GM21526 (cell line): ENCODE data around the gene COBL.

Experiments
- ATAC-seq: cut with Tn5 transposase; IDR thresholded peaks from one replicate; pipeline ENCODE4 v1.9.1; 2021; ENCODE audit warnings: moderate library complexity; ENCODE audit not compliant: unreplicated experiment, low FRiP score

Gene COBL

DNA sequence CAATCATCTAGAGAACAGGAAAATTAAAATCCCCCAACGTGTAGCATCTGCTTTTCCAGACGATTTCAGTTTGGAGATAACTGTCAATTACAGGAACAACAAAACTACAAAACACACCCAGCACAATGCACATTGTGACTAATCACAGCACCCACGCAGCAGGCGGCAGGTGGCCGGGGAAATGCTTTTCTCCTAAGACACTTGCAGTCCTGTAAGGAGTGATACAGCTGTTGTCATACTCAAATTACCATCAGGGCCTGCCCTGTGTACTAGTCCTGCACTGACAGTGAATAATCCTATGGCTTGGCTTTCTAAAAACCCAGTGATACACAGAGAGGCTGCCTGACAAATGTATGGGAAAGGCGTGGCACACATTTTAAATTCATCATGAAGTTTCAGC, 37.8 kb downstream of the COBL start:
- no peak for ATAC-seq

DNA sequence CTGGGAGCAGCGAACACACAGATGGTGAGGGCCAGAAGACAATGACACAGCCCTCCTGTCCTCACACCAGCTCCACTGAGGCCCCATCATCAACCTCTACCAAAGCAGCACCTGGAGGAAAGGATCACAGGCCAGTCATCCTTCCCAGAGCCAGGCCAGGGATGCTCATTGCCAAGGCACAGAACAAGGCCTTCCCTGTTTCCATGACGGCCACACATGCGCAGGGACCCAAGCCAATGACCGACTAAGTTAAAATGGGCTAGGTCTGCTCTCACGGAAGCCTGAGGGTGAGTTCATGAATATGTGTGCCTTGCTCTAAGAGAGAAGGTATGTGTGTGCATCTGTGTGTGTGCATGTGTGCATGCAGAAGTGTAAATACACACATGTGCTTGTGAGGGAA, 39.6 kb downstream of the COBL start:
- no peak for ATAC-seq

DNA sequence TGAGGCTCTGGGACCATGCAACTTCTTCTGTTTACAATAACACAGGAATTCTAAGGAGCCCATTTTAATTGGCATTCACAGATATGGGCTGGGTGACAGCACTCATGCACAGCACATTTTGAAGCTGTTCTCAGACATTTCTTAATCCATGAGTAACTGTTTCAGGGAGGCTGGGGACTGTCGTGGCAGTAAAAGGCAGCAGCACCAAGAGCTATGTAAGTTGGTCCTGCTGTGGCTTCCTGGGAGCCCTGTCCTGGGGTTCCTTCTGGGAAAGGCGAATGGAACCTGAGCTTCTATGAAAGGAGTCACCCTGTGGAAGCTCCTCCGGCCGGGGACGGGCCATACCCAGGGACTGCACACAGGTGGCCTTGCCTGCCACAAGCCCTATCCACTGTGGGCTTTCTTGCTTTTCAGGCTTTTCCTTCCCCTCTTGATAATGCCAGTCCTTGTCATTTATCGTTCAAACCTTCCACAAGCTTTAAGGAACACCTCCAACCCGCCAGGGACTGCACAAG, 40.5 kb downstream of the COBL start:
- ATAC-seq: no peak

DNA sequence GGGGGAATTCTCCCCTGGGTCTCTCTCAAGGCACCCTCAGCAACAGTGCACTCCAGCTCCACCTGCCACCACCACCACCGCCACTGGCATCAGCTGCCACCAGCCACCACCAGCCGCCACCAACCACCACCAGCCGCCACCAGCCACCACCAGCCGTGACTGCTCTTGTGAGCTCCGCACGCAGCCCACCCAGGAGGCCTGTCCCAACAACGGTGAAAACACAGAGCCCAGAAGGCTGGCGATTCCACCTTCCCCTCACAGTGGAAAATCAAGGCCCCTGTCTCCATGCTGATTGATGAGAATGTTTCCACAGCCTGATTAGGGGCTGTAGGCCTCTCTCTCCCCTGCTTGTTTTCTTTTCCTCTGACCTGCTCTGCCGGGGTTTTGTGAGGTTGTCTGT, 41.1 kb downstream of the COBL start:
- ATAC-seq: no peak

DNA sequence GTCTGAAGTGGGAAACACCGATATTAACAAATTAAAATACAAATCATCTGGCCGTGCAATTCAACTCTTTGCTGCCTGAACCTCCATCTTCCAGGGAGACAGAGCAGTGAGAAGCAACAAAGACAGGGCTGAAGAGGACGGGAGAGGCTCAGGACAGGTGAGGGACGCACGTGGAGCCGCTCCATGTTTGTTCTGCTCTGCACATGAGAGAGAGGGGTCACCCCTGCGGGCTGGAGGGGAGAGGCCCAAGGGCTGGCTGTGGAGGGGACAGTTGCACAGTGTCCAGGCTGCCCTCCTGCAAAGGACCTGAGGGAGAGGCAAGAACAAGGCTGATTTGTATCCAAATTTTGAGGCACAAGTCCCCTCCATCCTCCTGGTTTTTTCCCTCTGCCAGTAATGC, 41.7 kb downstream of the COBL start:
- no peak for ATAC-seq

DNA sequence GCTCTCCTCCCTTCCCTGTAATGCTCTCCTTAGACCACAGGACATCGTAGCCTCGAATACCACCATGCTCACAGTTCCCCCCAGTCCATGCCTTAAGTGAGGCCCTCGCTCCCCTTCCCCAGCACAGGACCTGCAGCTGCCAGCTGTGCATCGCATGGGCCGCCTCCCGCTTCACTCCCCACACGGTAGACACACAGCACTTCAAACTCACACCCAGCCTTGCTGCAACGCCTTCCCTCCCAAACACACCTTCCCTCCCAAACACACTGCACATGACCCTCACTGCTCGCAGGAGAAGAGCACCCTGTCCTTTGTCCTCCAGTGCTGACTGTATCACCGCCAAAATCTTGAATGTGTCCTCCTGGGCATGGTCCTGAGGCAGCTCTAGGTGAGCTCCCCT, 42.6 kb downstream of the COBL start:
- no peak for ATAC-seq

DNA sequence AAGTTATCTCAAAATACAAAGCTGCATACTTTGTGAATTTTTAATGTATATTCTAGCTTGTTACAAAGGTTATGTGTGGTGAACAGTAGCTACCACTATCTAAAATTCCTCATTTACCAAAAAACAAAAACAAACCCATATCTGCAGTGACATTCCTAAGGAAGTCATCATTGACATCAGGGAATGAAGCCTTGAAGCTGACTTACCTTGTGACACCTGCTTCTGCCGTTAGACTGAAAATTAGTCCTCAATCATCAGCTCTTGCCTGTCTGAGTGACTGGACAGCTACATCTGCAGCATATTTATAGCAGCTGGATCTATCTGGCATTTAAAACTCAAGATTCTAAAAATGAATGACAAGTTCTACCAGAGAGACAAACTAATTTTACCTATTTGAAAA, 43.2 kb downstream of the COBL start:
- no peak for ATAC-seq

DNA sequence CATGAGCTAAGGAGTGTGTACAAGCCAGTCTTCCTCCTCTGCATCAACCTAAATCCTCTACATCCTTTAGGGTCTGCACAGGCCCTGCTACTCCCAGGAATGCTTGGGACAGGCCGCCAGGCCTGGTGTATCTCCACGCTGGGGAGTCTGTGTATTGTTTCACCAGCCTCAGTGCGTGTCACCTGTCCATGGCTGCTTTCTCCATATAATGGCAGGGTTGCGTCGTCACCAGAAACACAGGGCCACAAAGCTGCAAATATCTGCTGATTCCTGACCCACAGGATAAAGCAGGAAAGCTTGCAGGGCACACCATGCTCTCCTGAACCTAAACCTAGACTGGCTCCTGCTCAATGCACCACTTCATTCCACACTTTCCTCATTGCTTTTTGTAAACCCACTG, 45.6 kb downstream of the COBL start:
- ATAC-seq: no peak

DNA sequence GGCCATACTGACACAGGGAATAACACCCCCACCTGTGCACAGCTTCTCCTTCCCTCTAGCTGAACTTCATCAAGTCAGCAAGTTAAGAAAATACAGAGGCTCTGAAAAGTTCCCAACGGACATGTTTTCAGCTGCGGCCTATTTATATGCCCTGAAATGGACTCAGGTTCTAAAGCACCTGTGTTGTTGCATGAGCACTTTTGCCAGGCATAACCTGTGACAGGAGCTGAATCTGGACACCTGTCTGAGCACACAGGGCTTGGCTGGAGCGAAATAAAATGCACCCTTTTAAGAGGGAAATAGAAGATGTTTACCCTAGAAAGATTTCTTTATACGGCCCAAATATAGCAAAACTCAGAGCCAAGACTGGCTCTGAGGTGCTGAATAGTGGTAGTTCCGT, 46.7 kb downstream of the COBL start:
- no peak for ATAC-seq

DNA sequence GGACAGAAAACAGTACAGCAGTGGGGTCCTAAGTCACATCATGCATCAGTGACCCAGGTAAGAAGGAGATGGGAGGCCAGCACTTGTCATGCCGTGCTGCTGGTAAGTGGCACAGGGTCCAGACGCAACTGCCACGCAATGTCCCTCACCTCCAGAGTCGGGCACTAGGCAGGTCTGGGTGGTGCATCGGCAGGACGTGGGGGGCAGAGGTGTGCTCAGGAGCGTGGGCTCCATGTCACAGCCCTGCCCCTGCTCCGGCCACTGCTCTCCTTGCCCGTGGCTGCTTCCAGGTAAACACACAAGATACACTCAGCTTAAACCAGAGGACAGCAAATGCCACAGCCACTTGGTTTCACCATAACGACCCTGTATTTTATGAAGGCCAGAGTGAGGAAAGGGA, 47.3 kb downstream of the COBL start:
- ATAC-seq: no peak

DNA sequence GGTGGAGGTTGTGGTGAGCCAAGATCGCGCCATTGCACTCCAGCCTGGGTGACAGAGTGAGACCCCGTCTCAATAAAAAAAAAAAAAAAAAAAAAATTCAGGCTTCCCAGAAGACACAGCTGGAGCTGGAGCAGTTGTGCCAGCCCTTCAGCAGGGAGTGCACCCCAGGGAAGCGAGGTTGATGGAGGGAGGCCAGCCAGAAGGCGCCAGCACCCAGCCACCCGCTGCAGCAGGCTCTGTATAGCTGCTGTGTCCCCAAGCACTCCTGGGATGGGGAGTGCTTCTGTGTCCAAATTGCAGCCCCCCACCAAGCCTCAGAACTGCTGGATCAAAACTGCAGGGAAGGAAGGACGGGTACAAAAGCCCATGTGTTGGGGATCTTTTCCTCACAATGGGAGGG, 47.8 kb downstream of the COBL start:
- ATAC-seq: no peak

DNA sequence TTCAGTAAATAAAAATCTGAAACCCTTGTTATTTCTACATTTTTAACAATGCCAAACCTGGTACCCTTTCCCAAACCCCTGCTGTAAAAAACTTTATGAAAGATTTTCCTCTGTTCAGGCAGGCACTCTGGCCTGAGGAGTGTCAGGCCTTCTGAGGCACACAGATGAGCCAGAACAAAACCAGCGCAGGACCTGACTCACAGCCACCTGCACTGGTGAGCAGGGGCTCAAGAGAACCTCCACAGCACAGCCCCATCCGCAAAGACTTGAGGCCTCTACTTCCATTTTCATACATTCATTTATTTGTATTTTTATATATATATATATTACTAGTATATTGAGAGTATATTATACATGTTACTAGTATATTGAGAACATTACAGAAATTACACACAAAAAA, 49.4 kb downstream of the COBL start:
- ATAC-seq: no peak

DNA sequence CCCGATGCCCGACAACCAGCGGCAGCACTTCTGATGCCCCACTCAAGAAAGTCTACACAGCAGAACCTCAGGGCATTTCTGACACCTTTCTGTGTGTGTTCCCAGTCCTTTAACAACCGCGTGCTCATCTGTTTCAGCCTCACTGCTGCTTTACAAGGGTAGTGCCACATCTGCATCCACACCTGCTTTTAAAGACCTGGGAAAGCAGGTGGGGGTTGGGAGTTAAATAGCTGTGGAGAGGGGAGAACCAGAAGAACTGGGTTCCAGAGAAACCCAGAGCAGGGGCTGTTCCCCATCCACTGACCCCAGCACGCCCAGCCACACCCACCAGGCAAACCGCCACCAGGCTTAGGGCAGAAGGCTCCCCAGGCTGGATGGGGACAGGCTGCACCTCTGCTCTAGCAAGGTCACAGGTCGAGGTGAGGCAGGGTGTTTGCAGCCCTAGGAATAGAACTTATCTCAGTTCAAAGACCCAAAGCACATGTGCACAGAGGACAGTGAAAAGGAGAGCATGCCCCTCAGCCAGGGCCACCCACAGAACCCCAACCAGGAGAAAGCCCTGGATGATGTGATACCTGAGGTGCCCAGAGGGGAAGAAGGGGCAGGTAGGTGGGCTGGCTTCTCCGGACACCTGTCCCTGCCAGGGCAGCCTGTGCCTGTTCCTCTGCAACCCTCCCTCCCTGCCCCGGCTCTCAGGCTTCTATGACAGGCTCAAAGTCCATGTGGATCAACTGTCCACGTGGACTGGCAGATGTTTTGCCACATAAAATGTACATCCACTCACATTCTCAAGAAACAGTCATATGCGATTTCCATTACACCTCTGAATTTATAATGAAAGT, 51.3 kb downstream of the COBL start:
- no peak for ATAC-seq

DNA sequence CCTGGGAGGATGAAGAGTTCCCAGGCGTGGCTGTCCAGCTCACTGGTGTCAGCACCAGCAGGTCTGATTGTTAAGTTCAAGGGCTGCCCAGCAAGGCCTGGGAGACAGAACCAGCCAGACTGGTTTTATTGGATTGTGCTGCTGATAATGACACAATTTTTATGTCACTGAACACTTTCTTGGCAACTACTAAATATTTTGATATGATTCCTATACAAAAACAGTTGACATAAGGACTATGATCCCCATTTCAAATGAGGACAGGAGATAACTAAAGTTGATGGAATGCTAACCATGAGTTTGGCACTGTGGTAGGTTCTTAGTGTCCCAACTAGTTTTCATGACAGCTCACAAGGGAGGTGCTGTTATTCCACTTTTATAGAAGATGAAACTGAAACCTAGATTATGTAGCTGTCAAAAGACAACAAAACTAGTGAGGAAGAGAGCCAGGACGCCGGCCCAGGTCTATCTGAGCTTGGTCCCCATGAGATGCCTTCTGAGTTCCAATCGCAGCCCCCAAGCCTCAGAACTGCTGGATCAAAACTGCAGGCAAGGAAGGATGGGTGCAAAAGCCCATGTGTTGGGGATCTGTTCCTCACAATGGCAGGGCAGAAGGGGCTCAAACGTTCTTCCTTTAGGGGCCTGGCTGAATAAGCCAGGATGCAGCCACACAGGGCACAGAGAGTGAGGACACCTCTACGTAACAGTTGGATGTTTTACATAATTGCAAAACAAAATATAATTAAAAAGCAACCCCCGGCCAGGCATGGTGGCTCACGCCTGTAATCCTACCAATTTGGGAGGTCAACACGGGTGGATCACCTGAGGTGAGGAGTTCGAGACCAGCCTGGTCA, 52.8 kb downstream of the COBL start:
- ATAC-seq: no peak

DNA sequence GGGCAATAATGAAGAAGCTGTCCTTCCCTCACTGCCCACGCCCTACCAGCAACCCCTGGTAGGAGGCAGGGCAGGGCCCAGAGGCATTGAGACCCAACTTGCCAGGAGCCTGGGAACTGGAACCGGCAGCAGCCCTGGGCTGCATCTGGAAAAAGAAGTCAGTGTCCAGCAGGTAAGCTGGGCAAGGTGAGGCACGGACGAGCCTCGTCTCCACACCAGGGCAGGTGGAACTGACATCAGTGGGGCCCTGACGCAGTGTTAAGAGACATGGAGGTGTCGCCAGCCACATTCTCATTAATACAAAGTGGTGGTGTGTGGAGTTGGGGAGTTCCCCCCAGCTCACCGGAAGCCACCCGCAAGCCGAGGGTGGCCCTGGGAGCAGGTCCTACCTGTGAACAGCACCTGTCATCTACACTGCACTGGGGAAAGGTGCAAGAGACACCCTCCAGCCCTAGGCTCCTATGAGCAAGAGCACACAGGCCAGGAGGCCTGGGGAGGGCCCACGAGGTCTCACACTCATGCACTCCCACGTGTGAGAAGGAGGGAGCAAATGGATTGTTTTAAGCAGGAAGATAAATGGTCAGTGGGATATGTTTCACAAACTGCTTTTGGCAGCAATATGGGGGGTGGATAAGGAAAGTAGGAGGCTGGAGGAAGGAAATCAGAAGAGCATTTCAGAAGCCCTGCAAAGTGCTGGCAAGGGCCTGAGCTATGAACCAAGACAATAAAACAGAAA, 53.6 kb downstream of the COBL start:
- no peak for ATAC-seq

DNA sequence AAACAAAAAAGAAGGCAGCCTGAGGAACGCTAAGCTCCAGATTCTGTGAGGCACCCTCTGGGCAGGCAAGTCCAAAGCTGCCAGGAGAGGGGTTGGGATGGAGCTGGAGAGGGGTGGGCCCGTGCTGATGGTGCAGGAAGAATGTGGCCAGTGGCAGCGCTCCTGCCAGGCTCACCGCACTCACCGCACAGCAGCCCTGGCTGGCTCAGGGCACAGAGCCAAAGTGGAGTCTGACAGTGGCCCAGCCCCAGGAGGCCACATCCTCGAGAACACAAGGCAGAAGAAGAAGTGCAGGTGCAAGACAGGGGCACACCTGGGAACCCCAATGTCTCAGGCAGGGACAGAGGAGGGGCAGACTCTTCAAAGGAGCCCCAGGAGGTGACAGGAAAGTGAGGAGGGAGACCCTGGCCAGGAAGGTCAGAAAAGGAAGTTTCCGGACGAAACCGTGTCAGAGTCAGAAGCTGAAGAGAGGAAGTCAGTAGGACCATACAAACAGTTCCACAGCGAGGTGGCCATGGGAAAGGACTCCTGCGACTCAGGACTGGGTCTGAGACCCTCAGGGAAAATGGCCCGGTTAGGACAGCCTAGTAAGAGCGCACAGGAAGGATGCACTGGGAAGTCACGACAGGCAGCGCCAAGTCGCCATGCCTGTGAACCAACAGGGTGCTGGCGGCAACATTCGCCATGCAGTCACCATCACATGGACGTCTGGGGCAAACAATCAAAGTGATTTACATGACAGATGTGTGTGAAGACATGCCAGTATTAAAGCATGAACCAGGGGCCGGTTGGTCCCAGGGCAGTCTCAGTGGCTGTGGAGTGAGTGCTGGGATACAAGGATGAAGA, 54.4 kb downstream of the COBL start:
- no peak for ATAC-seq

DNA sequence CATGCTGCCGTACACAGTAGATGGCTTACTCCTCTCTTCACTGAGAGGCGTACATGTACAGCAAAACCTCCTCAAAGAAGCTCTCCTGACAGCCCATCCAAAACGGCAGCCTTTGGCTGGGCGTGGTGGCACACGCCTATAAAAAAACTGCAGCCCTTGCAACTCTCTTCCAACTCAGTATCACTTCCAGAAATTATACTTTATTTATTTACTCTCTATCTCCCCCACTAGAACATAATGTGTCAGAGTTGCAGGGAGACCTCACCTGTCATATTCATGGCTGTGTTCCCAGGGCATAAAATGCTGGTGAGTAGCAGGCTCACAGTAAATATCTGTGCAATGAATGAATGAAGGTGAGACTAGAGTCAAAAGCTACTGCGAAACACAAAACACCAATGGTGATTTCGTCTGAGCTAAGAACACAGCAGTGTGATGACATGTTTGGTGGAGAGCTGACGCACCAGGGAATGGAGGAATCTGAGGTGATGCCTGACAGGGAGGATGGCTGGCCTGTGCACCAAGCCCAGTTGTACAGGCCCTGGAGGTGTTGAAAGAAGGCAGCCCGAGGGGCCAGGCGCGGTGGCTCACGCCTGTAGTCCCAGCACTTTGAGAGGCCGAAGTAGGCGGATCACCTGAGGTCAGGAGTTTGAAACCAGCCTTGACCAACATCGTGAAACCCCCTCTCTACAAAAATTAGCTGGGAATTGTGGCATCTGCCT, 55.3 kb downstream of the COBL start:
- no peak for ATAC-seq

DNA sequence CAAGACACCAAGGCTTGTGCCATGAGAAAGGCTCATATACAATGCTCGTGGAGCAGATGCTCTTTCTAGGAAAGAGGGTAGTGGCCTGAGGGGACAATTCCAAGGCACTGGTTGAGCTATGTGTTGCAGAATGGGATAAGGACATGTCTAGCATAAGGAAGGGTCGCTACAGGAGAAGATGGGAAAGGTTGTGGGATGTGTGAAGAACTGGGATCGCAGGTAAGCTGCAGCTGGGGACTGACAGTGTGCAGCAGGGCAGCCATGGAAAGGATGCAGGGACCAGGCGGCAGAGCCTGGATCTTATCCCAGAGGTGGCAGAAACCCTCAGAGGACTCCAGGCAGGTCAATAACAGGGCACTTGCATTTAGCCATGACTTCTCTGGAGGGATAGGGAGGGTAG, 56.1 kb downstream of the COBL start:
- ATAC-seq: no peak

DNA sequence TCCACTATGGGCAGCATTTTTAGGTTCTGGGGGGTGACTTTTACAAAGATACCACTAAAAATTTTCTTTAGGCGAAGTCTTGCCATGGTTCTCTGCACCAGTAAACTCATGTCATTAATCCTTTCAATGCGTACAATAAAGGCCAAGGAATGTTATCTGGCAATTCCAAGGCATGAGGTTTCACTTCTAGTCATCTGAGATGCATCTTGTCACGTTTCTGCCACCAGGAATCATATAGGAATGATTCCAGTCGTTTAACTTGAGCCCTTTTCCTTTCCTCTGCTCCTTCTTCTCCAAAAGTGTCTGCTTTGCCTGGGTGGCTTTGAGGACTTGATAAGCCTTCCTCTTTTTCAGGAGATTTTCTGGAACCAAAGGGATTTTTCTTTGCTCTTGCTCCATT, 56.8 kb downstream of the COBL start:
- no peak for ATAC-seq

DNA sequence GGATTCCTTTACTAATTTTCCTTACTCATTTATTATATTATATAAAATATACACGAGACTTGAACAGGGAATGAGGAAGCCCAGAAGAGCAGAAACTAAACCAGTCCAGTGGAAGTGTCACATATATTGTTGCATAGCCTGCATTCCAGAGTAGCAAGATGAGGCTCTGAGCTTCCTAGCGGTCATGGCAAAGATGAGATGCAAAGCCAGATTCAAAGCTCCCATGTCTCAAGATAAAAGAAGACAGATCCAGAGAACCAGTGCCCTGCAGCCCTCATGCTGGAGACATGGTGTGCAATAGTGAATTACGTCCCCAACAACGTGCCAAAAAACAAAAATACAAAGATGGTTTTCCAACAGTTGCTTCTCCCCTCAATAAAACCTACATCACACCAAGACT, 59.7 kb downstream of the COBL start:
- ATAC-seq: no peak
